Astrocyte (in vitro differentiated cells and primary cell): ENCODE measurements around the gene CALCOCO2. TPM values are rescaled to one million over a fixed set of nuclear protein-coding genes. Genes with fewer than 3 reads are reported as not detected.

Experiments
- DNase-seq: peaks from one replicate; pipeline ENCODE4 v3.0.0-alpha.2; 2010; ENCODE audit warnings: low read depth
- FAIRE-seq: peaks from 2 replicates; lab custom pipeline; 2011; peaks lifted over from hg19 to GRCh38; lab: Jason Lieb, UNC
- H2AFZ ChIP-seq: 2 replicates; pipeline ENCODE4 v1.6.0; 2012; ENCODE audit warnings: low read depth, low read length, inconsistent platforms
- H3K27ac ChIP-seq: 2 replicates; pipeline ENCODE4 v1.5.1; 2011; ENCODE audit warnings: low read depth, low read length, inconsistent platforms
- H3K27me3 ChIP-seq: 2 replicates; pipeline ENCODE4 v1.6.0; 2011; ENCODE audit warnings: low read length, inconsistent platforms; ENCODE audit not compliant: insufficient read depth
- H3K36me3 ChIP-seq: 2 replicates; pipeline ENCODE4 v1.5.1; 2011; ENCODE audit warnings: low read length, inconsistent platforms; ENCODE audit not compliant: insufficient read depth
- H3K4me1 ChIP-seq: 2 replicates; pipeline ENCODE4 v1.5.1; 2011; ENCODE audit warnings: low read length, inconsistent platforms; ENCODE audit not compliant: insufficient read depth
- H3K4me2 ChIP-seq: 2 replicates; pipeline ENCODE4 v1.6.0; 2012; ENCODE audit warnings: low read length, inconsistent platforms
- H3K4me3 ChIP-seq: 2 replicates; pipeline ENCODE4 v1.5.1; 2011; ENCODE audit warnings: low read depth, mild to moderate bottlenecking, low read length, inconsistent platforms; ENCODE audit not compliant: insufficient read depth
- H3K79me2 ChIP-seq: 2 replicates; pipeline ENCODE4 v1.6.0; 2012; ENCODE audit warnings: mild to moderate bottlenecking, low read length, inconsistent platforms; ENCODE audit not compliant: insufficient read depth
- H3K9ac ChIP-seq: 2 replicates; pipeline ENCODE4 v1.6.0; 2012; ENCODE audit warnings: mild to moderate bottlenecking, low read length, inconsistent platforms
- H3K9me3 ChIP-seq: 2 replicates; pipeline ENCODE4 v1.5.1; 2012; ENCODE audit warnings: low read depth, mild to moderate bottlenecking, low read length, inconsistent platforms; ENCODE audit not compliant: insufficient read depth
- H4K20me1 ChIP-seq: 2 replicates; pipeline ENCODE4 v1.6.0; 2012; ENCODE audit warnings: low read length, inconsistent platforms; ENCODE audit not compliant: insufficient read depth
- H3K27ac Mint-ChIP-seq: one replicate; pipeline ENCODE4 v1.8.0; 2021; ENCODE audit warnings: mild to moderate bottlenecking, mixed read lengths; ENCODE audit not compliant: unreplicated experiment
- H3K27me3 Mint-ChIP-seq: one replicate; pipeline ENCODE4 v1.8.0; 2021; ENCODE audit warnings: low read depth, mixed read lengths; ENCODE audit not compliant: unreplicated experiment
- H3K36me3 Mint-ChIP-seq: one replicate; pipeline ENCODE4 v1.8.0; 2021; ENCODE audit warnings: low read depth, mixed read lengths; ENCODE audit not compliant: unreplicated experiment
- H3K4me1 Mint-ChIP-seq: one replicate; pipeline ENCODE4 v1.8.0; 2021; ENCODE audit warnings: low read depth, mixed read lengths; ENCODE audit not compliant: unreplicated experiment
- H3K4me3 Mint-ChIP-seq: one replicate; pipeline ENCODE4 v1.8.0; 2021; ENCODE audit warnings: mild to moderate bottlenecking, moderate library complexity, mixed read lengths; ENCODE audit not compliant: unreplicated experiment
- H3K9me3 Mint-ChIP-seq: one replicate; pipeline ENCODE4 v1.8.0; 2021; ENCODE audit warnings: mild to moderate bottlenecking, mixed read lengths; ENCODE audit not compliant: unreplicated experiment
- EZH2 ChIP-seq: IDR thresholded peaks from 2 replicates; pipeline ENCODE4 v1.6.1; 2012; ENCODE audit warnings: mild to moderate bottlenecking, low read length, inconsistent platforms; ENCODE audit not compliant: insufficient read depth
- total RNA-seq: library from RNA; stranded (reverse); gene quantifications from 2 replicates; pipeline ENCODE4 v1.2.1, GENCODE V29; 2021
- TF ChIP-seq, protein P1 (sequence below): IDR thresholded peaks from 2 replicates; pipeline ENCODE4 v1.5.1; 2011; ENCODE audit warnings: low read depth, mild to moderate bottlenecking, inconsistent platforms, low read length, moderate library complexity; ENCODE audit not compliant: insufficient read depth

The CALCOCO2 gene
- total RNA-seq, 1 donor from 2014 or later: 73.8 TPM

DNA sequence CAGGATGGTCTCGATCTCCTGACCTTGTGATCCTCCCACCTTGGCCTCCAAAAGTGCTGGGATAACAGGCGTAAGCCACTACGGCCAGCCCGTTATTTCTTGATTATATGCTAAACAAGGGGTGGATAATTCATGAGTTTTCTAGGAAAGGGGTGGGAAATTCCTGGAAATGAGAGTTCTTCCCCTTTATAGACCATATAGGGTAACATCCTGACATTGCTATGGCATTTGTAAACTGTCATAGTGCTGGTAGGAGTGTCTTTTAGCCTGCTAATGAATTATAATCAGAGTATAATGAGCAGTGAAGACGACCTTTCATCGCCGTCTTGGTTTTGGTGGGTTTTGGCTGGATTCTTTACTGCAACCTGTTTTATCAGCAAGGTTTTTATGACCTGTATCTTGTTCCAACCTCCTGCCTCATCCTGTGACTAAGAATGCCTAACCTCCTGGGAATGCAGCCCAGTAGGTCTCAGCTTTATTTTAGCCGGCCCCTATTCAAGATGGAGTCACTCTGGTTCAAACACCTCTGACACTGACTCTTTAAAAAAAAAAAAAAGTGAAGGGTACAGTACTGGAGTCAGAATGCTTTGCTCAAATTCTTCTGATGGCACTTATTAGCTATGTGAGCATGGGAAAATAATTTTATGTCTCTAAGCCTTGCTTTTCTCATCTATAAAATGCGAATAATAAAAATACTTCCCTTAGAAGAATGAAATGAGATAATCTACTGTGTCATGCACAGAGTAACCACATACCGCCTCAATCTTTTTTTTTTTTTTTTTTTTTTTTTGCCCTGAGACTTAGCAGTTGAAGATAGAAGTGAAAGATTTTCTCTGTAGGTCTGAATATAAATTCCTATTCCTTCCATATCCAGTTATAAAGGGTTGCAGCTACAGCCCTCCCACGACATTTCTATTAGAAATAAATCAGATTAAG, 5.1 kb upstream of the CALCOCO2 start:
- Histone ChIP-seq H3K9ac (no peak overlapping the region), H3K9me3 (no peaks in the 10 kb centered on the region), H4K20me1 (no peaks in the 10 kb centered on the region), H2AFZ (no peak overlapping the region), H3K4me2 (peak overlapping the region; percentile 39), H3K27me3 (no peaks in the 10 kb centered on the region), H3K36me3 (no peaks in the 10 kb centered on the region), H3K79me2 (no peaks in the 10 kb centered on the region), H3K4me1 (peaks cover 8% of the 10 kb centered on the region), H3K27ac (no peak overlapping the region), H3K4me3 (no peak overlapping the region)
- Mint-ChIP-seq H3K36me3 (no peaks in the 10 kb centered on the region), H3K27me3 (peaks cover 2% of the 10 kb centered on the region), H3K27ac (no peak overlapping the region), H3K4me1 (no peaks in the 10 kb centered on the region), H3K4me3 (no peak overlapping the region), H3K9me3 (no peaks in the 10 kb centered on the region)
- FAIRE-seq (no peak), DNase-seq (peak; percentile 40)
- no peak for TF ChIP-seq EZH2
- TF ChIP-seq, protein P1, sequence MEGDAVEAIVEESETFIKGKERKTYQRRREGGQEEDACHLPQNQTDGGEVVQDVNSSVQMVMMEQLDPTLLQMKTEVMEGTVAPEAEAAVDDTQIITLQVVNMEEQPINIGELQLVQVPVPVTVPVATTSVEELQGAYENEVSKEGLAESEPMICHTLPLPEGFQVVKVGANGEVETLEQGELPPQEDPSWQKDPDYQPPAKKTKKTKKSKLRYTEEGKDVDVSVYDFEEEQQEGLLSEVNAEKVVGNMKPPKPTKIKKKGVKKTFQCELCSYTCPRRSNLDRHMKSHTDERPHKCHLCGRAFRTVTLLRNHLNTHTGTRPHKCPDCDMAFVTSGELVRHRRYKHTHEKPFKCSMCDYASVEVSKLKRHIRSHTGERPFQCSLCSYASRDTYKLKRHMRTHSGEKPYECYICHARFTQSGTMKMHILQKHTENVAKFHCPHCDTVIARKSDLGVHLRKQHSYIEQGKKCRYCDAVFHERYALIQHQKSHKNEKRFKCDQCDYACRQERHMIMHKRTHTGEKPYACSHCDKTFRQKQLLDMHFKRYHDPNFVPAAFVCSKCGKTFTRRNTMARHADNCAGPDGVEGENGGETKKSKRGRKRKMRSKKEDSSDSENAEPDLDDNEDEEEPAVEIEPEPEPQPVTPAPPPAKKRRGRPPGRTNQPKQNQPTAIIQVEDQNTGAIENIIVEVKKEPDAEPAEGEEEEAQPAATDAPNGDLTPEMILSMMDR: no peak

DNA sequence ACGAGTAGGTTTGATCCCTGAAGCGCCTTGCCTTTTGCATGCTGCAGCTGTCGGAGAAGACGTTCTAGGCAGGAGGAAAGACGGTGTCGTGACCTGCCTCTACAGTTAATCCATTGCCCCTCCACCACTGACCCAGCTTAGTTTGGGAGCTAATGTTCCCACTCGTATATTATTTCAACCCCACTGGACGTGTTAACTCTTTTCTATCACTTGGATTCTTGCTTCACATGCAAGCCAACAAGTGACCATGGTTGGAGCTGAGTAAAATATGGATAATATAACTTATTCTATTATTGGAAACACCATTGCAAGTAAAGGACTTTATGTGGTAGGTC, 681 bp downstream of the CALCOCO2 start:
- Mint-ChIP-seq H3K27ac (peak overlapping the region; percentile 92), H3K4me3 (peak overlapping the region; percentile 96), H3K36me3 (no peaks in the 10 kb centered on the region), H3K4me1 (peaks cover 1% of the 10 kb centered on the region), H3K9me3 (no peaks in the 10 kb centered on the region), H3K27me3 (no peaks in the 10 kb centered on the region)
- Histone ChIP-seq H3K9me3 (no peaks in the 10 kb centered on the region), H3K79me2 (peaks cover 43% of the 10 kb centered on the region), H3K4me3 (peak overlapping the region; percentile 95), H3K4me1 (no peaks in the 10 kb centered on the region), H3K9ac (peak overlapping the region; percentile 90), H2AFZ (peak overlapping the region; percentile 92), H4K20me1 (peaks cover 30% of the 10 kb centered on the region), H3K27me3 (no peaks in the 10 kb centered on the region), H3K27ac (peak overlapping the region; percentile 88), H3K4me2 (peak overlapping the region; percentile 88), H3K36me3 (no peaks in the 10 kb centered on the region)
- no peak for TF ChIP-seq EZH2
- TF ChIP-seq, protein P1: no peak
- FAIRE-seq (no peak), DNase-seq (no peak)

- TF ChIP-seq EZH2: no peak
- TF ChIP-seq, protein P1: no peak
- no peaks in the 10 kb centered on the region for H3K9me3 ChIP-seq
- peaks cover 31% of the 10 kb centered on the region for H4K20me1 ChIP-seq
- no peak for FAIRE-seq
- peaks cover 7% of the 10 kb centered on the region for H3K4me1 Mint-ChIP-seq
- no peaks in the 10 kb centered on the region for H3K27me3 ChIP-seq
- H3K4me3 Mint-ChIP-seq: no peak overlapping the region
- no peaks in the 10 kb centered on the region for H3K27me3 Mint-ChIP-seq
- no peaks in the 10 kb centered on the region for H3K36me3 ChIP-seq
- no peak overlapping the region for H3K4me3 ChIP-seq
- no peak for DNase-seq
- H3K27ac Mint-ChIP-seq: no peak overlapping the region
- H2AFZ ChIP-seq: no peak overlapping the region
- no peaks in the 10 kb centered on the region for H3K4me1 ChIP-seq
- H3K36me3 Mint-ChIP-seq: no peaks in the 10 kb centered on the region
- no peak overlapping the region for H3K9ac ChIP-seq
- no peak overlapping the region for H3K4me2 ChIP-seq
- peaks cover 45% of the 10 kb centered on the region for H3K79me2 ChIP-seq
- no peak overlapping the region for H3K27ac ChIP-seq
- no peaks in the 10 kb centered on the region for H3K9me3 Mint-ChIP-seq
These were observed 4.1 kb downstream of the CALCOCO2 start for GRCh38 chr17:48834973-48835372.
